Smooth muscle cell (in vitro differentiated cells): ENCODE measurements around the gene VIPR1. TPM values are rescaled to one million over a fixed set of nuclear protein-coding genes. Genes with fewer than 3 reads are reported as not detected.

Experiments
- DNase-seq: peaks from one replicate; lab custom pipeline; 2025; ENCODE audit not compliant: unreplicated experiment; lab: John Stamatoyannopoulos, UW
- H2AFZ ChIP-seq: fragments of 200-600 bp; sonication (generic); 2 replicates; pipeline ENCODE4 v1.6.0; 2016; ENCODE audit warnings: antibody characterized with exemption, low read depth, mild to moderate bottlenecking
- H3F3A ChIP-seq: fragments of 200-600 bp; sonication (generic); 2 replicates; pipeline ENCODE4 v1.6.0; 2017; ENCODE audit warnings: antibody characterized with exemption, low read depth
- H3K27ac ChIP-seq: fragments of 200-600 bp; sonication (generic); 2 replicates; pipeline ENCODE4 v1.5.1; 2016; ENCODE audit warnings: low read depth, mild to moderate bottlenecking
- H3K27me3 ChIP-seq: fragments of 200-600 bp; sonication (generic); 2 replicates; pipeline ENCODE4 v1.6.1; 2016; ENCODE audit warnings: low read depth, mild to moderate bottlenecking
- H3K36me3 ChIP-seq: fragments of 200-600 bp; sonication (generic); 2 replicates; pipeline ENCODE4 v1.5.1; 2016; ENCODE audit warnings: low read depth
- H3K4me1 ChIP-seq: fragments of 200-600 bp; sonication (generic); 2 replicates; pipeline ENCODE4 v1.5.1; 2016; ENCODE audit warnings: low read depth
- H3K4me2 ChIP-seq: fragments of 200-600 bp; sonication (generic); 2 replicates; pipeline ENCODE4 v1.6.0; 2016; ENCODE audit warnings: mild to moderate bottlenecking
- H3K4me3 ChIP-seq: fragments of 200-600 bp; sonication (generic); 2 replicates; pipeline ENCODE4 v1.5.1; 2016; ENCODE audit warnings: mild to moderate bottlenecking
- H3K79me2 ChIP-seq: fragments of 200-600 bp; sonication (generic); 2 replicates; pipeline ENCODE4 v1.6.0; 2016; ENCODE audit warnings: low read depth, mild to moderate bottlenecking
- H3K9ac ChIP-seq: fragments of 200-600 bp; sonication (generic); 2 replicates; pipeline ENCODE4 v1.6.0; 2016; ENCODE audit warnings: low read depth
- H3K9me3 ChIP-seq: fragments of 200-600 bp; sonication (generic); replicated peaks from 2 replicates; pipeline ENCODE4 v1.5.1; 2016; ENCODE audit warnings: low read depth
- H4K20me1 ChIP-seq: fragments of 200-600 bp; sonication (generic); 2 replicates; pipeline ENCODE4 v1.6.0; 2016; ENCODE audit warnings: low read depth
- CTCF ChIP-seq: fragments of 200-600 bp; sonication (generic); IDR thresholded peaks from 2 replicates; pipeline ENCODE4 v1.5.1; 2017; ENCODE audit warnings: borderline replicate concordance, mild to moderate bottlenecking, antibody characterized with exemption; ENCODE audit not compliant: insufficient read depth, poor library complexity, severe bottlenecking
- WGBS: methylation state at CpG from one replicate; pipeline ENCODE4 v1.1.7; 2016; ENCODE audit warnings: low lambda C conversion rate; 5-methylcytosine and 5-hydroxymethylcytosine counted together
- polyA plus RNA-seq: library from polyadenylated mRNA; unstranded; fragments of >200 nt; fragmentation: Nextera tagmentation; extraction: Ambion mirVana; gene quantifications from 2 replicates; pipeline ENCODE4 v1.2.1, GENCODE V29; 2016
- total RNA-seq: library from RNA; depleted of rRNA; stranded (reverse); fragments of >200 nt; gene quantifications from 2 replicates; pipeline ENCODE4 v1.2.3, GENCODE V29; 2014

VIPR1 gene
- total and polyA plus RNA-seq, 2 experiments from 2014 or later: 0.86 to 1.3 TPM

GRCh38 chr3:42493126-42493797, 9.2 kb upstream of the VIPR1 start:
- H3K79me2 ChIP-seq: no peaks in the 10 kb centered on the region
- no peaks in the 10 kb centered on the region for H3K4me1 ChIP-seq
- no peak overlapping the region for H3K4me2 ChIP-seq
- H3F3A ChIP-seq: no peaks in the 10 kb centered on the region
- TF ChIP-seq CTCF: no peak
- no peaks in the 10 kb centered on the region for H3K9me3 ChIP-seq
- WGBS: 90% methylated on average over 7 of the region's 7 CpGs
- H2AFZ ChIP-seq: no peak overlapping the region
- peaks cover 2% of the 10 kb centered on the region for H3K27me3 ChIP-seq
- no peak overlapping the region for H3K4me3 ChIP-seq
- H3K36me3 ChIP-seq: no peaks in the 10 kb centered on the region
- DNase-seq: no peak
- no peak overlapping the region for H3K27ac ChIP-seq
- H3K9ac ChIP-seq: no peak overlapping the region
- no peaks in the 10 kb centered on the region for H4K20me1 ChIP-seq

DNA sequence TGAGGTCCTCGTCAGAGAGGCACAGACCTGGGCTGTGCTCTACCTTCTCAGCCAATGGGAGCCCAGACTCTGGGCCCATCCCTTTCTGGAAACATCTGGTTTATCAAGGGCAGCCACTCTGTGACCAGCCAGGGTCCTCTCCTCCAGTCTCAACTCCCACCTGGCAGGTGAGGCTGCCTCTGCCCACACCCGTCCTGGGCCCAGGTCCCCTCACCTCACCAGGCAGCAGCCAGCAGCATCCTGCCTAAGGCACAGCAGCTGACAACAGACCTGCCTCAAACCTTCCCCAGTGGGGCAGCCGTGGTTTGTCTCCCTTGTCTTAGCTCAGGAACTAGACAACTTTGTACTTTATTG, 8.7 kb upstream of the VIPR1 start:
- no peak overlapping the region for H3K9ac ChIP-seq
- 91% methylated on average over 3 of the region's 3 CpGs for WGBS
- H2AFZ ChIP-seq: no peak overlapping the region
- no peaks in the 10 kb centered on the region for H3K36me3 ChIP-seq
- no peak for DNase-seq
- H4K20me1 ChIP-seq: no peaks in the 10 kb centered on the region
- H3K4me3 ChIP-seq: no peak overlapping the region
- H3K4me1 ChIP-seq: no peaks in the 10 kb centered on the region
- H3K27me3 ChIP-seq: peaks cover 7% of the 10 kb centered on the region
- no peaks in the 10 kb centered on the region for H3F3A ChIP-seq
- H3K9me3 ChIP-seq: no peaks in the 10 kb centered on the region
- TF ChIP-seq CTCF: no peak
- H3K79me2 ChIP-seq: no peaks in the 10 kb centered on the region
- no peak overlapping the region for H3K4me2 ChIP-seq
- no peak overlapping the region for H3K27ac ChIP-seq

DNA sequence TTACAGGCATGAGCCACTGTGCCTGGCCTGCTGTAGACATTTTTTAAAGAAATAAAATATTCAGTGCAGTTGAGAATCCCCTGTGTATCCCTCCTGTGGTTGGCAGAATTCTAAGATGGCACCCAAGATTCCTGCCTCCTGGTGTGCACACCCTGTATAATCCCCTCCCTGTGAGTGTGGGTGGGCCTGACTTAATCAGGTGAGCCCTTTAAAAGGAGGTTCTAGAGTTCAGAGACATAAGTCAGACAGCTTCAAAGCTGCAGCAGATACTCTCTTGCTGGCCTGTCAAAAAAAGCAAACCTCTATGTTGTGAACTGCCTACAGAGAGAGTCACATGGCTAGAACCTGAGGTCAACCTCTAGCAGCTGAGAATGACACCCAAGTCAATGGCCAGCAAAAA, 7.0 kb upstream of the VIPR1 start:
- no peak for DNase-seq
- H2AFZ ChIP-seq: no peak overlapping the region

More for the DNA sequence above, 7.0 kb upstream of the VIPR1 start:
- no peaks in the 10 kb centered on the region for H3K79me2 ChIP-seq
- peaks cover 23% of the 10 kb centered on the region for H3K27me3 ChIP-seq
- H3K27ac ChIP-seq: no peak overlapping the region
- H3K4me3 ChIP-seq: no peak overlapping the region
- TF ChIP-seq CTCF: no peak
- H3K9ac ChIP-seq: no peak overlapping the region
- H3F3A ChIP-seq: no peaks in the 10 kb centered on the region
- H3K4me2 ChIP-seq: no peak overlapping the region
- no peaks in the 10 kb centered on the region for H3K4me1 ChIP-seq
- H3K9me3 ChIP-seq: no peaks in the 10 kb centered on the region
- no peaks in the 10 kb centered on the region for H3K36me3 ChIP-seq
- H4K20me1 ChIP-seq: no peaks in the 10 kb centered on the region
